Prostate gland (tissue), 2 donors: ENCODE data around the gene DNAI4.

Source experiments
- CTCF ChIP-seq, 4 experiments: fragments of 200-600 bp in 2 of 4; fragments of 450-650 bp in 2 of 4; sonication (generic) in 2 of 4; IDR thresholded peaks; 1 replicate in 3 of 4; 2 replicates in 1 of 4; pipeline ENCODE4 v1.5.1; 2016 to 2019; ENCODE audit warnings: antibody characterized with exemption in 4 of 4, mild to moderate bottlenecking in 2 of 4, moderate library complexity in 2 of 4
- POLR2A ChIP-seq: fragments of 450-650 bp; IDR thresholded peaks from one replicate; pipeline ENCODE4 v1.6.1; 2016; ENCODE audit warnings: antibody characterized with exemption, mild to moderate bottlenecking
- POLR2AphosphoS5 ChIP-seq: sonication (generic); formaldehyde crosslinking; IDR thresholded peaks from one replicate; pipeline ENCODE4 v1.6.1; 2017; ENCODE audit warnings: antibody characterized with exemption

- TF ChIP-seq CTCF (IDR thresholded peaks at IDR 0.05) (no peak), POLR2A (no peak), POLR2AphosphoS5 (no peak)
These were observed 146.4 kb downstream of the DNAI4 start for GRCh38 chr1:66778266-66778665.
